ENCODE data around the gene CAPN3.

- TF ChIP-seq CTCF (IDR thresholded peaks at IDR 0.05) (no peak), POLR2A (IDR thresholded peaks at IDR 0.05) (no peak)
Measured at GRCh38 chr15:42313463-42313862, 45.8 kb upstream of the CAPN3 start.
